Stomach (tissue), 4 donors: ENCODE measurements around the gene CSGALNACT2.

ENCODE experiments used
- CTCF ChIP-seq, 7 experiments: fragments of 450-650 bp in 4 of 7; fragments of 200-600 bp in 3 of 7; sonication (generic) in 3 of 7; IDR thresholded peaks; one replicate each; pipeline ENCODE4 v1.5.1; 2016 to 2019; ENCODE audit warnings: antibody characterized with exemption in 7 of 7, control low read depth in 2 of 7, mild to moderate bottlenecking in 1 of 7
- POLR2A ChIP-seq, 4 donors: fragments of 450-650 bp; IDR thresholded peaks; one replicate each; pipeline ENCODE4 v1.6.1; 2016; ENCODE audit warnings: antibody characterized with exemption in 4 of 4, control low read depth in 2 of 4, mild to moderate bottlenecking in 1 of 4, moderate library complexity in 1 of 4

GRCh38 chr10:43196981-43197833 is 59.0 kb downstream of the CSGALNACT2 start:
- TF ChIP-seq POLR2A (IDR thresholded peaks at IDR 0.05) (no peak), CTCF (IDR thresholded peaks at IDR 0.05) (no peak)
